HG03045 (cell line): ENCODE results near the gene ATG16L2.
"Not testable (repeated sequence)": the region's sequence is repeated elsewhere in the genome, so short reads cannot be mapped to it uniquely, and the experiment has no call there.

Experiments used
- ATAC-seq: cut with Tn5 transposase; IDR thresholded peaks from one replicate; pipeline ENCODE4 v1.9.1; 2021; ENCODE audit warnings: mild to moderate bottlenecking, moderate library complexity; ENCODE audit not compliant: unreplicated experiment

Gene ATG16L2

DNA sequence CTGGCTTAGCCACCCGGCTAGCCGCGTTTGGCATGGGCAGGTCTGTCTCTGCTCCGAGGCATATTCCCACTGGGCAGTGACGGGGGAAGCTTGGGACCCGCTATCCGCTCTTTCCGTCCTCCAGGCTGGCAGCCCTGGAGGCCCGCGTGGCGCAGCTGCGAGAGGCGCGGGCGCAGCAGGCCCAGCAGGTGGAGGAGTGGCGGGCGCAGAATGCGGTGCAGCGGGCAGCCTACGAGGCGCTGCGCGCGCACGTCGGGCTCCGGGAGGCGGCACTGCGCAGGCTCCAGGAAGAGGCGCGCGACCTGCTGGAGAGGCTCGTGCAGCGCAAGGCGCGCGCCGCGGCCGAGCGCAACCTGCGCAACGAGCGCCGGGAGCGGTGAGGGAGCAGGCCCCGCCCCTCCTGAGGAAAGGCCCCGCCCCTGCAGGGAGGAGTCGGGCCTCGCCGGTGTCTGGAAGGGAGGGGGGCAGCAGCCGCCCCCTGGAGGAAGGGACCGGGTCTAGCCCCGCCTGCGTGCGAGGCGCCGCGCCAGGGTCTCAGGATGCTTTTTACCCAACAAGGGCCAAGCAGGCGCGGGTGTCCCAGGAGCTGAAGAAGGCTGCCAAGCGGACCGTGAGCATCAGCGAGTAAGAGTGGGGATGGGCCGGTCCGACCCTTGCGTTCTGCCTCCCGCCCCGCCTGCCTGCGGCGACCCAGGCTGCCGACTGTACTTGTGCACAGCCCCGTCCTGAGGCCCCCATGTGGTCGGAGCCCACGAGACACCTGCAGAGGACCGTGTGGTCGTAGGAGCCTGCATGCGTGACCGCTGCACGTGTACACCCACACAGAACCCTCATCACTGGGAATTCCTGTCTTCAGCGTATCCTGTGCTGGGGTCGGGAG, 7.9 kb downstream of the ATG16L2 start:
- ATAC-seq: no peak

DNA sequence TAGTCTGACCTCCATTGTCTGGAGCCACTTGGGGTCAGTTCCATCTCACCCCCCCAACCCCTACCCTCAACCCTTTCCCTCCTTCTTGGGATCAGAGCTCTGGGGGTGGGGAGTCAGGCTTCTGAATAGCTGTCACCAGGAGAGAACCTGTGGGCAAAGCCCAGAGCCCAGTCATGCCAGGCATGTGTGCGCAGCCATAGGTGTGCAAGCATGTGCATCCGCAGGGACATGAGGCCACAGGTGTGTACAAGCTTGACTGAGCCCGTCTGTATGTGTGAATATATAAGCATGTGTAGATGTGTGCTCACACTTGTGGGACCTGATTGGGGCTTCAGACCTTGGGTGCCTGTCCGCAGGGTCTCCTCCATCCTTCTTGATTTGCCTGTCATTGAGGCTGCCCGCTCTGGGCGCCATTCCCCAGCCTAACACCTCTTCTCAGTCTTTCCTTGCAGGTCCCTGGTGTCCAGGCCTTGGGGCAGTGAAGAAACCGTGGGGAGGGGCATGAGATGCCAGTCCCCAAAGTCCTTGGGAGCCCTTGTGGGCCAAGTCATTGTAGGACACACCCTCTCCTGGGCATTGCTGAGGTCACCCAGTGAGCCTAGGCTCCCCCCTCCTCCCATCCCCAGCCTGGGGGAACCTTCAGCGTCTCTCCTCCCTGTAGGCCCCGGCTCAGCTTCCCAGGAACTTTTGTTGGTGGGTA, 9.0 kb downstream of the ATG16L2 start:
- no peak for ATAC-seq

DNA sequence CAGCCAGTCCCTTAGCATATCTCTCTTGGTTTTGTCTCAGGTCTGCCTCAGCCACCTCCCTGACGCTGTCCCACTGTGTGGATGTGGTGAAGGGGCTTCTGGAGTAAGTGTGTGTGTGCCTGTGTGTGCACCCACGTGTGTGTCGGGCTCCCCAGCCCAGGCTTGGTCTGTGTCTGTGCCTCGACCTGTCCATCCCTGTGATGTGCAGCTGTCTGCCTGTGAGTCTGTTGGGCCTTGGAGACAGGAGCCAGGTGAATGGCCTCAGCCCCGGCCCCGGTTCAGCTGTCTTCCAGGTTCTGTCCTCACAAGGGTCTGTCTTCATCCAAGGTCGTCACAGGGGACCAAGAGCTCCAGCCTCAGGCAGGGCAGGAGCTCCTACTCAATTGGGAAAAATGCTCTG, 9.8 kb downstream of the ATG16L2 start:
- no peak for ATAC-seq

DNA sequence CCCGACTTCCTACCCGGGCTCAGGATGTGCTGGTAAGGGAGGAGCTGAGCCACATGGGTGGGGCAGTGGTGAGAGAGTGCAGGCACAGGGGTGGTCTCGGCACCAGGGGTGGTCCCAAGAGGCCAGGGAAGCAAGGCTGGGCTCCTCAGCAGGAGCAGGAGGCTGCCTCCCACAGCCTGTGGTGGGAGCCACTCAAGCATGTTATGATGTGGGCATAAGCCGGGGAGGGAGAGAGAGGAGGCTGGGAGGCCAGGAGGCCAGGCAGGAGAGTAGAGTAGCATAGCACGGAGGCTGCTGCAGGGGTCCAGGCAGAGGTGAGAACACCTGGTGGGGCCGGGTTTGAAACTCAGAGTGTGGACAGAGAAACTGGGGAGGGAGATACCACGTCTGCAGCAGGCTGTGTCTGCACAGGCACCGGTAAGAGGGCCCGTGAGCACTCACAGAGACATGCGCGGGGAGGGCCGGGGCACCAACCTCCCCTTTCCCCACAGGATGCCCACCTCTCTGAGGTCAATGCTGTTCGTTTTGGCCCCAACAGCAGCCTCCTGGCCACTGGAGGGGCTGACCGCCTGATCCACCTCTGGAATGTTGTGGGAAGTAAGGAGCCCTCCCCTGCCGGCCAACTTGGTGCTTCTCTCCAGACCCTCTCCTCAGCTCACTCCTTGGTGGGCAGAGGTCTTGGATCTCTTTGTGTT, 10.7 kb downstream of the ATG16L2 start:
- no peak for ATAC-seq

DNA sequence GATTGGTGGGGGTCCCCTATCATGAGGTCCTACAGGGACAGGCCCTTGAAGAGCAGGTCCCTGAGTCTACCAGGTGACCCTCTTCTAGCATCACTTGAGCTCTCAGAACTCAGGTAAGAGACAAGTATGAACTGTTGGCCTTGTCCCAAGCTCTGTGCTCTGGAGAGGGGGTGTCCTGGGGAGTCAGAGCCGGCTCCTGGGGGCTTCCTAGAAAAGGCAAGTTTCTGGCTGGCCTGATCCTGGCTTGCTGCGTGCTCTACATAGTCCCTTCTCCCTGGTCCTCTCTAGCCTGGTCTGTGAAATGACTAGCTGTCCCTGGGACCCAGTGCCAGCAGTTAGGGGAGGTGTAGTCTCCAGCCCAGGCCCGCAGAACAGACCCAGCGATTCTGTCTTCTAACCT, 11.4 kb downstream of the ATG16L2 start:
- no peak for ATAC-seq

DNA sequence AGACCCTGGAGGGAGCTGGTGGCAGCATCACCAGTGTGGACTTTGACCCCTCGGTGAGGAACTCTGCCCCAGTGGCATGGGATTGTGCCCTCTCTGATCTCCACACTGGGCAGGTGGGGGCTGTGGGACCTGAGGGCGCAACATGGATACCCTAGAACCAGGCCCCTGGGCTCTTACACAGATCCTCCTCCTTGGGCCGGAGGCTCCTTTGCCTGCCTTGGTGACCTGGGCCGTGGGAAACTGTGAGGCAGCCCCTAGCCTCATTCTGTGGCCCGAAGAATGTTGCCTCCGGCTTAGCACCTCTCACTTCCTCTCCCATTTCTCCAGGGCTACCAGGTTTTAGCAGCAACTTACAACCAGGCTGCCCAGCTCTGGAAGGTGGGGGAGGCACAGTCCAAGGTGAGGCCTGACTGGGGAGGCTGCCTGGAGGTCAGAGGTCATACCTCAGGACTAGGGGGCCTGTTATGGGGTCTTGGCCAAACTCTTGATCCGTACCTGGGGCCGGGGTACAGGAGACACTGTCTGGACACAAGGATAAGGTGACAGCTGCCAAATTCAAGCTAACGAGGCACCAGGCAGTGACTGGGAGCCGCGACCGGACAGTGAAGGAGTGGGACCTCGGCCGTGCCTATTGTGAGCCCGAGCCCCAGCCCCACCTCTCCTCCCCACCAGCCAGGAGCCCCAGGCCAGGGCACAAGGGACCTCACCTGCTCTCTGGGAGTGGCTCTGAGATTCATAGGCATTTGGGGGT, 12.2 kb downstream of the ATG16L2 start:
- no peak for ATAC-seq

DNA sequence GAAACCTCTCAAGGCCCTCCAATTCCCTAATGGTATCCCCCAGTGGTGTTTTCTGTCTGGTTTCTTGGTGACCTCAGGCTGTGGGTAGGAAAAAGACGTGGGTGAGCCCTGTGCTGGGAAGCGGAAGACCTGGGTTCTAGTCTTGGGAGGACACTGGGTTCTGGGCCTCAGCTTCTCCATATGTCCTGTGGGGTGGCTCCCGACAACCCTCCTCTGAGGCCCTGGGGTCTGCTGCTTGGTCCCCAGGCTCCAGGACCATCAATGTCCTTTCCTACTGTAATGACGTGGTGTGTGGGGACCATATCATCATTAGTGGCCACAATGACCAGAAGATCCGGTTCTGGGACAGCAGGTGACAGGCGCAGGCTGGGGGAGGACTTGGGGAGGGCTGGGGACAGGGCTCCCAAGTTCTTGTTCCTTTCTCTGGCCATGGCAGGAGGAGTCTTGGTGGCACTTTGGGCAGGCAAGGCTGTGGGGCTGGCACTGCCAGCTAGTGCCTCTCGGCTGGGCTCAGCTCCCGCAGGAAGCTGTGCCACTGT, 12.8 kb downstream of the ATG16L2 start:
- no peak for ATAC-seq

DNA sequence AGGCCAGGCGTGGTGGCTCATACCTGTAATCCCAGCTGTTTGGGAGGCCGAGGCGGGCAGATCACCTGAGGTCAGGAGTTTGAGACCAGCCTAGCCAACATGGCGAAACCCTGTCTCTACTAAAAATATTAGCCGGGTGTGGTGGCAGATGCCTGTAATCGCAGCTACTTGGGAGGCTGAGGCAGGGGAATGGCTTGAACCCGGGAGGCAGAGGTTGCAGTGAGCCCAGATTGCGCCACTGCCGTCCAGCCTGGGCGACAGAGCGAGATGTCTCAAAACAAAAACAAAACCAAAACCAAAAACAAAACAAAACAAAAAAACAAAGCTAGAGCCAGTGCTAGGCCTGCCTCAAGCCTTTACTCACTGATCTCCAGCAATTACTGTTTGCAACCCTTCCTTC, 13.4 kb downstream of the ATG16L2 start:
- ATAC-seq: not testable (repeated sequence)

DNA sequence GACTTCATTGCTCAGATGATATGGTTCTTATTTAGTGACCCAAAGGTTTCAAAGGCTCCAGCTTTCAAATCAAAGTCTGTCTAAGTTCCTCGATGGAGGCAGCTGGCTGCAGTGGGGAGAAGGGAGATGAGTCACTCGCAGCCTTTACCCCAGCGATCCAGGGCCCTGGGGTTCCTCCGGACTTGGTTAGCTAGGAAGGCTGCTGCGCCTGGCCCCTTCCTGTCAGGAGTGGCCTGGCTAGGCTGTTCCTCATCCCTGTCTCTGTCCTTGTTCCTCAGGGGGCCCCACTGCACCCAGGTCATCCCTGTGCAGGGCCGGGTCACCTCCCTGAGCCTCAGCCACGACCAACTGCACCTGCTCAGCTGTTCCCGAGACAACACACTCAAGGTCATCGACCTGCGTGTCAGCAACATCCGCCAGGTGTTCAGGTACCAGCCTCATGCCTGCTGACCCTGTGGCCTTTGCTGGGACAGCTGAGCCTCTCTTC, 13.9 kb downstream of the ATG16L2 start:
- no peak for ATAC-seq

DNA sequence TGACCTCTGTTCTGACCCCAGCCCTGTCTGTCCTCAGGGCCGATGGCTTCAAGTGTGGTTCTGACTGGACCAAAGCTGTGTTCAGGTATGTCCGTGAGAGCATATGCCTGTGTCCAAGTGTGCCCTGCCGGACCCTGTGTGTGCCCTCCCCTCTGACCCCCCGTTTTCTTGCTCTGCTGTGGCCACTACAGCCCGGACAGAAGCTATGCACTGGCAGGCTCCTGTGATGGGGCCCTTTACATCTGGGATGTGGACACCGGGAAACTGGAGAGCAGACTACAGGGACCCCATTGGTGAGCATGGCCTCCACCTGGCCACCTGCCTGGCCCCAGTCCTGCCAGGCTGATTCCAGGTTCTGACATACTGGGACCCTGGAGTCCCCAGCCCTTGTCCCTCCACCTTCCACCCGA, 14.5 kb downstream of the ATG16L2 start:
- no peak for ATAC-seq

DNA sequence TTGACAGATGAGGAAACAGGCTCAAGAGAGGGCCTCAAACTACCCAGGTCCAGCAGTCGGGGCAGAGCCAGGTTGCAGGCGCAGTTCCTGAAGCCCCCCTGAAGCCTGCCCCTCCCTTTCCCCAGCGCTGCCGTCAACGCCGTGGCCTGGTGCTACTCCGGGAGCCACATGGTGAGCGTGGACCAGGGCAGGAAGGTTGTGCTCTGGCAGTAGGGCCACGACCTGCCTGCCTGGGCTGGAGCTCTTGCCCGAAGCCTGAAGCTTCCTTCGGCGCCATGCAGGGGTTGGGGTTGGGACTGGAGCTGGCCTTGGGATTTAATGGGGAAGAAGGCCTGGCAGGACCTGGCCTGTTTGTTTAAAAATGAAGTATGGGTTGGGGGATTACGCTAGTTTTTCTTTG, 15.0 kb downstream of the ATG16L2 start:
- ATAC-seq: no peak

DNA sequence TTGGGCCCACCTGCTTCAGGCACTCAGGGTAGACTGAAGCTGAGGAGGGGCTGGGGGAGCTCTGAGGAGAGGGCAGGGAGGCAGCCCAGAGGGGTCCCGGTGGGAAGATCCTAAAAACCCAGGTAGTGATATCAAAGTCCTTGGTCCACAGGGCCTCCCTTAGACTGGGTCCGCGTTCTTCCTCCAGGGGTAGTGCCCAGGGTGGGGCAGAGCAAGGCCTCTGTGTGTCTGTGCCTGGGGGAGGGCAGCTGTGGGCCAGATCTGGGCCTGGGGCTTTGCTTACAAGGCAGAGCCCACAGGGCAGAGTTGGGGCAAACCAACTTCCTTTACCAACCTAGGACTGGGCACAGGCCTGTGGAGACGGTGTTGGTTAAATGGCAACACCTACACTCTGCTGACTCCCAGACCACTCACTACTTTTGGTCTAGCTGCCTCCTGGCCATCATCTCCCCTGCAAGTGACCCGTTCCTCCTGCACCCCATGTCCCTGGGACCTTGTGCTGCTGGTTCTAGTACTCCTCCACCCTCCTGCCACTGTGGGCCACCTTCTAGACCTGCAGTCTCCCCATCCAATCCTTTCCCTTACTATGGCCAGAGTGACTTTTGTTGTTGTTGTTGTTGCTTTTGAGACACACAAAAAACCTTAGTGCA, 15.8 kb downstream of the ATG16L2 start:
- ATAC-seq: no peak

DNA sequence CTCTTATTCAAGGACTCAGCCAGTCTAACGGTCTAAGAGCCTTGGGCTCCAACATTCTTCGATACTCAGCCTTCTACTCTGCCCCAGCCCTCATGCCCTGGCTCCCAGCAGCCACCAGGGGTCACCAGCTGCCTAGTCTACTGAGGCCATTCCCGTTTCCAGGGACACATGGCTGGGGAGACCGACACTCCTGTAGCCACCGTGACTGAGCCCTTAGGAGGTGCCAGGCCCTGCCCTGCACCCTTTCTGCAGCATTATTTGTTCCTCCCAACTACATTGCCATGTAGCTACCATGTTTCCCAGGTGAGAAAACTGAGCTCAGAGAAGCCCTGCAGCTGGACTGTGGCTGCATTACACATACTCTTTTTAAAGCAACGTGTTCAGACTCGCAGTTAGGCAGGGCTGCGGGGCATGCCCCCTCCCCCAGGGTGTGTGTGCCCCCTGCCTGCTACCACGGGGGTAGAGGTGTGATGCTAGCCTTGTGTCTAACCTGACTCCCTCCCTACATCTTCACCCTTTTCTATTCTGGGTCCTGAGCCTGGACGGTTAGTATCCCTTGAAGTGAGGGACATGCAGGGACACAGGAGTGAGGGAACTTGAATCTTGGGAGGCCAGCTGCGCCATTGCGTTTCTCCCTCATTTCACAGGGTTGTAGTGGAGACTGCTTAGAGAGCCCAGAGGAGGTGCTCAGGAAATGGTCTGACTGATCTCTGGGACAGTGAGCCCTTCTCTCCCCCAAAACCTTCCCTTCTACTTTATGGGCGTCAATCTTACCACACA, 17.5 kb downstream of the ATG16L2 start:
- no peak for ATAC-seq

DNA sequence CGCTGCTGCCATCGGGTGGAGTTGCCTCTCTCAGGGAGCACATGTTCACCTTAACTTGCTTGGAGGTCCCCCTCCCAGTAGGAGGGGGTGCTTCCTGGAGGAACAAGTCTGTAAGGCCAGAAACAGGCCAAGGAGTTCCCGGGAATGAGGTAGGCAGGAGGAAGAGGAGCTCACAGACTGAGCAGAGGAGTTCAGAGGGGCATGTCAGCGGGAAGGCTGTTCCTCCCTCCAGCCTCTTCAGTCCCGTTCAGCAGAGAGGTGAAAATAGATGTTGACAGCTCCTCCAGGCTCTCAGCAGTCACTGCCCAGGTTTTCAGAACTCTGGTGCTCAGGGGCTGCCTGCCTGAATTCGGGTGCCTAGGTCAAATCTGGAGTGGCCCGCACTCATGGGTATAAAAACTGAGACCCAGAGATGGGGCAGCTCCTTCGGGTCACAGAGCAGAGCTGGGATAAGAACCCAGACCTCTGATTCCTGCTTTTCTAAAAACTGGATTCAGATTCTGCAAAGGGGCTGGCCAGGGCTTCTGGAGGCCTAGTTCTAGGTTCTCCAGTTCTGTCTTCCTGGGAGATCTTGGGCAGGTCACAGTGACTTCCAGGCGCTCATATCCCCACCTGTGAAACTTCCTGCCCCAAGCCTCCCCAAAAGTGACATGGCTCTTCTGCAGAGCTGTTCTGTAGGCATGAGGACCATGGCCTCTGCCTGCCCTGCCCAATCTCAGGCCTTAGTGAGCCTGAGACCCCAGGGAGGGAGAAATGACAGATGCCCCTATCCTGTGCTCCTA, 18.3 kb downstream of the ATG16L2 start:
- ATAC-seq: no peak

DNA sequence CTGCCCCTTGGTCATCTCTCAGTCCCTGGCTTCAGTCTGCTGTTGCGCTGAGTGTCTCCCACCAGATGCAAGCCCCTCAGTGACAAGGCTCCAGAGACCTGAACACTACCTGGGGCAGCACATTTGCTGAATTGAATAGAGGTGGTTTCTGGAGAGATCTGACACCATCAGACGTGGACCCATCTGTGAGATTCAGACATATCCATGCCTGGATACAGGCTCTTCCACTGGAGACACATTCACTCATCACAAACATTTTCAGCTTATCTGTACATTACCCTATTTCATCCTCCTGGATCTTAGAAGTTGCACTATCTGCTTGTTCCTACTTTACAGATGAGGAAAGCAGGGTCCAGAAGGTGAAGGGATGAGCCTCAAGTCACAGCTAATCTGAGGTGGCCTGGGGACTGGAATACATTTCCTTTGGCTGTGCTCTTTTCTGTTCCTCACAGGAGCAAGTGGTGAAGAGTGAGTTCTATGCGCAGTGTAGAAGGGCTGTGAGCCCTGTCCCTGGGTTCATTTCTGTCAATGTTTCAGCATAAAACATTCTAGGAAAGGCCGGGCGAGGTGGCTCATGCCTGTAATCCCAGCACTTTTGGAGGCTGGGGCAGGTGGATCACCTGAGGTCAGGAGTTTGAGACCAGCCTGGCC, 19.0 kb downstream of the ATG16L2 start:
- ATAC-seq: no peak

DNA sequence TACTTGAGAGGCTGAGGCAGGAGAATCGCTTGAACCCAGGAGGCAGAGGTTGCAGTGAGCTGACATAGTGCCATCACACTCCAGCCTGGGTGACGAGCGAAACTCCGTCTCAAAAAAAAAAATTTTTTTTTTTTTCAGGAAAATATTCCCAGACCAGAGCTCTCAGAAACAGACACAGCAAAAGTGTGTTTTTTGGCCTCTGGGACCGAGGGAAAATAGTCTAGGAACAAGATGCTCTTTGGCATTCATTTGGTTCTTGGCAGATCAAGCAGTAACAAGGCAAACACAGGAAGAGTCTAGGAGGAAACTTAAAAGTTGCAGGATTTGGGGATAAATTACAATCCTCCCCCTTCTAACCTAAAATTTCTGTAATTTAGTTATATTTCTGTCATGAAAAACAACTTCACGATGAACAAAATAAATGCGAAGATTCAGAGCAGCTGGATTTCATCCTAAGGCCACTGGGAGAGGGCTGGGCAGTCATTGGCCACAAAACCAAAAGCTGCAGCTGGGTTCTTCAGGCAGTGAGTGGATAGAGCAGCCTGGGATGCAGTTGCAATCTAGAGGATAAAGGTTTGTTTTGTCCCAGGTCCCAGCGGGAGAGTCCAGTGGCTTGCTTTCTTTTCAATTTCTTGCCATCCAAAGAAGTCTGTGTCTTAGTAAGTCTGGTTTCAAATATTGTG, 19.7 kb downstream of the ATG16L2 start:
- no peak for ATAC-seq

DNA sequence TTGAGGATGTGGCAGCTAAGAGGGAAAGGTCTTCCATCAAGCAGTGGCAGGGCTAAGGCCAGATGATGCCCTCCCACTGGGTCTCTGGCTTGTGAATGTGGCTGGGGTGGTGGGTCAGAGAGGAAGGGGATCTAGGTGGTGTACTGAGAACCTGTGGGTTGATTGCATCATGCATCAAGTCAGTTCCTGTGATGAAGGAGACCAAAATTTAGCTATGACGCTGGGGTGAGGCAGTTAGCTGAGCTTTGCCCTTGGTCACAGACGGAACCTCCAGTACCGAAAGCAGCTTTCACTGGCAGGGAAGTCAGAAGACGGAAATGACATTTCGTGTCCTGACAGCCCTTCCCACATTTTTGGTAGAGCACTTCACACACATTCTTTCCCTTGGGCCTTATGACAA, 20.7 kb downstream of the ATG16L2 start:
- ATAC-seq: no peak
